Spinal cord (tissue), 10 donors: ENCODE data around the gene FBL. TPM values are rescaled to one million over a fixed set of nuclear protein-coding genes. Genes with fewer than 3 reads are reported as not detected.
"Not testable (repeated sequence)": the region's sequence is repeated elsewhere in the genome, so short reads cannot be mapped to it uniquely, and the experiment has no call there.

Experiments used
- DNase-seq, 6 donors: peaks; one replicate each; pipeline versions ENCODE4 v3.0.0 to v3.0.0-alpha.2; 2013 to 2015; ENCODE audit warnings: low spot score in 6 of 6, low read depth in 4 of 6
- H3K27ac ChIP-seq: one replicate; pipeline ENCODE4 v1.5.1; 2013; ENCODE audit warnings: low read depth, low read length, control low read depth
- H3K27me3 ChIP-seq: one replicate; pipeline ENCODE4 v1.6.1; 2013; ENCODE audit warnings: low read length; ENCODE audit not compliant: control insufficient read depth, insufficient read depth
- H3K36me3 ChIP-seq: one replicate; pipeline ENCODE4 v1.6.1; 2013; ENCODE audit warnings: low read length; ENCODE audit not compliant: control insufficient read depth, insufficient read depth
- H3K4me1 ChIP-seq: one replicate; pipeline ENCODE4 v1.6.1; 2013; ENCODE audit warnings: low read length; ENCODE audit not compliant: control insufficient read depth, insufficient read depth
- H3K4me3 ChIP-seq: one replicate; pipeline ENCODE4 v1.5.1; 2013; ENCODE audit warnings: low read depth, low read length, control low read depth
- H3K9me3 ChIP-seq: one replicate; pipeline ENCODE4 v1.6.1; 2013; ENCODE audit warnings: low read length; ENCODE audit not compliant: control insufficient read depth, insufficient read depth
- WGBS: methylation state at CpG from one replicate; pipeline ENCODE4 v1.1.5; 2013; ENCODE audit warnings: missing lambda C conversion rate; ENCODE audit not compliant: insufficient coverage; 5-methylcytosine and 5-hydroxymethylcytosine counted together
- polyA plus RNA-seq, 2 donors: library from polyadenylated mRNA; unstranded; fragments of 120-200 nt; gene quantifications; one replicate each; pipeline ENCODE4 v1.2.1, GENCODE V29; 2013; ENCODE audit not compliant: insufficient read length in 2 of 2
- total RNA-seq, 2 donors: library from RNA; depleted of rRNA in 1 of 2; stranded (reverse); fragments of 120-200 nt in 1 of 2; fragments of >200 nt in 1 of 2; gene quantifications; one replicate each; pipeline versions ENCODE4 v1.2.3 to v1.2.4, GENCODE V29; 2013 to 2014
- donor health status: healthy.

FBL gene
- total and polyA plus RNA-seq, 4 donors = 98.0 to 148 (median 131) TPM

DNA sequence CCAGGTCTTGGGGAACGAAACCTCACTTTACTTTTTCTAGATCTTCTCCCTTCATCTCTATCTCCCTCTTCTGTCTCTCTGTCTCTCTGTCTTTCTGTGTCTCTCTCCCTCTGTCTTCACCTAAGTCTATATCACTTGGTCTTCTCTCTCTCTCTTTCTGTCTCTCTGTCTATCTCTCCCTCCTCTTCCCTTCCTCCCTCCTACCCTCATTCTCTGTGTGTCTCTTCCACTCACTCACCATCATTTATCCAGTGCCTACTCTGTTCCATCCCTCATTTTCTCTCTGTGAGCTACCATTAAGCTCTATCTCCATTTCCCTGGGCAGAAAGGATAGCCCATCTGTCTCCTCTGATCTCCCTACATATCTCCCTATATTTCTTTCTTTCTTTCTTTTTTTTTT lies 32.2 kb upstream of the FBL start:
- Histone ChIP-seq H3K4me1 (no peaks in the 10 kb centered on the region), H3K27ac (no peak overlapping the region), H3K9me3 (no peaks in the 10 kb centered on the region), H3K4me3 (no peak overlapping the region), H3K27me3 (no peaks in the 10 kb centered on the region), H3K36me3 (no peaks in the 10 kb centered on the region)
- DNase-seq = no peak
- 81% methylated on average over 1 of the region's 1 CpG for WGBS

DNA sequence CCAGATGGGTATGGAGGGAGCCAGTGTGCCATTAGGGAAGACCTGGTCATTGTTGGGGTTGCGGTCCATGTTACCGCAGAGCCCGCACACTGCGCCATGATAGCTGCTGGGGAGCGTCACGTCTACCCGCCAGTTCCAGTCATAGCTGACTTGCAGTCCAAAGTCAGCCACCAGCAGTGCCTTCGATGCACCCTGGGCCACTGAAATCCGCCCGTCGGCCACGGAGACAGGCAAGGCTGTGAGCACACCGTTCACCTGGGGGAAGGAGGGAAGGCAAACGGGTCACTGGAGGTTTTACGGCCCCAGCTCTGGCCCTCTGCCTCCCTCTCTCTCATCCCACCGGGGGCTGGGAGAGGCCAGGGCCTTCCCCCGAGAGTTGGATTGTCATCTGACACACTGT lies 31.8 kb upstream of the FBL start:
- not testable (repeated sequence) for H3K4me3 ChIP-seq, H3K36me3 ChIP-seq, DNase-seq, H3K9me3 ChIP-seq, H3K4me1 ChIP-seq, H3K27me3 ChIP-seq, H3K27ac ChIP-seq
- WGBS = 92% methylated on average over 8 of the region's 17 CpGs

DNA sequence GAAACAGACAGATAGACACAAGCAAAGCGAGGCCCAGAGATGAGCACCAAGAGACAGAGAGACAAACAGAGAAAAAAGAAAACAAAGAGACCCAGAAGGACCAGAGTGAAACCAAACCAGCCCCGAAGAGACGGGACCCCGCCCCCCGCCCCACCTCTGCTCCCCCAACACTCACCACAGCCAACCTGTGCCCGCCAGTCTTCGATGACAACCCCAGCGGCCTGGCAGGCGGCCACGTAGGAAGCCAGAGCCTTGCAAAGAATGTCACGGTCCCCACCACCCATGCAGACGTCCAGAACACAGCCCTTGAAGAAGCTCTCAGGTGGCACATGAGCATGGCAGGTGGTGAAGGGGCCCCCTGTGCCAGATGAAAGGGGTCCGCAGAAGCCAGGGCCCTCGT lies 31.3 kb upstream of the FBL start:
- WGBS = no CpG with 5 or more reads among the region's 14 CpGs

DNA sequence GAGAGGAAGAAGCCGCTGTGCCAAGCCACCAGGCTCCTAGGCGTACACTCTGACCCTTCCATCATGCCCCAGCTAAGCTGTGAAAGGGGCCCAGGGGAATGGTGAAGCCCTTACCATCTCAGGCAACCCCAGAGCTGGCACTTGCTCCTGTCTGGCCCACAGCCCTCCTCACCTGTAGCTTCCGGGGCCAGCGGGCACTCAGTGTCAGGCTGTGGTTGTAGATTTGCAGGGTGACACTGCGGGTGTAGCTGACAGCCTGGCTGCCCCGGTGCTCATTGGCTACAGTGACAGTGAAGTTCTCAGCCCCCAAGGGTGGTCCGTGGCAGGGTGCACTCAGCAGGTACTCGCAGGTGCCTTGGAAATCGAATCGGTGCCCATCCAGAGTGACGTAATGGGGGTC lies 30.3 kb upstream of the FBL start:
- no CpG with 5 or more reads among the region's 11 CpGs for WGBS
- H3K27ac ChIP-seq, H3K4me1 ChIP-seq, H3K27me3 ChIP-seq, H3K4me3 ChIP-seq, H3K9me3 ChIP-seq, H3K36me3 ChIP-seq, DNase-seq: not testable (repeated sequence)

More for the DNA sequence above, 31.3 kb upstream of the FBL start:
- DNase-seq, H3K9me3 ChIP-seq, H3K27me3 ChIP-seq, H3K4me3 ChIP-seq, H3K27ac ChIP-seq, H3K36me3 ChIP-seq, H3K4me1 ChIP-seq: not testable (repeated sequence)

DNA sequence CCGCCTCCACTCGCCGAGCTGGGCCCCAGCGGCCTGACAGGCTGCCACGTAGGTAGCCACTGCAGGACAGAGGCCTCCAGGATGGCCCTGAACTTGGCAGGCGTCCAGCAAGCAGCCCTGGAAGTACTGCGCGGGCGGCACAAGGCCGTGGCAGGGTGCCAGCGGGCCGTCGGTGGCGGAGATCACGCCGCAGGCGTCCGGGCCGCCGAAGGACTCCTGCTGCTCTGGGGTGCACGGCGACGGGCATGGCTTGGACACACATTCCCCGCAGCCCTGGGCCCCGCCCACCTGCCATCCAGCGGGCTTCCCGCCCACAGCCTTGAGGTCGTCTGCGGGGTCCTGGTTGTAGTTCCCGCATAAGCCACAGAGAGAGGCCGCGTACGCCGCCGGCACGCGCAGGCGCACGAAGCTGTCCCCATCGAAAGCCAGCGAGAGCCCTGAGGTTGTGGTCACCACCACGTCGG lies 29.3 kb upstream of the FBL start:
- not testable (repeated sequence) for H3K36me3 ChIP-seq, H3K27me3 ChIP-seq, H3K27ac ChIP-seq, H3K4me3 ChIP-seq, H3K4me1 ChIP-seq, H3K9me3 ChIP-seq
- 27% methylated on average over 29 of the region's 43 CpGs for WGBS
- peak in 1 of 6 donors; percentile 16 for DNase-seq

DNA sequence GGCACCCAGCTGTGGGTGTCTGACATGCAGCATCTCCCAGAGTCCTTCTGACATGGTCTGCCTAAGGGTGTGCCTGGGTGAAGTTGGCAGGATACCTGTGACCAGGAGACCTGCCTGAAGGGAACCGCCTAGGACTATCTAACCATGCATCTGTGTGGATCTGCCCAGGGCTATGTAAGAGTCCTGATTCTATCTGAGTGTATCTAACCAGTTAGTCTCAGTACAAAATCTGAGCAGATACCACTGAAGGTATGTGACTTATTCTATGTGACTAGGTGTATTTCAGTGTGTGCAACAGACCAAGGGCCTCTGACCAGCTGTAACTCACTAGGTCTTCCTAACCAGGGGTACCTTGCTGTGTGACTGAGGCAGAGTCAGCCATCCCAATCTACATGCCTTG lies 28.2 kb upstream of the FBL start:
- 80% methylated on average over 1 of the region's 1 CpG for WGBS
- Histone ChIP-seq H3K36me3 (peaks cover 4% of the 10 kb centered on the region), H3K27ac (no peak overlapping the region)

DNA sequence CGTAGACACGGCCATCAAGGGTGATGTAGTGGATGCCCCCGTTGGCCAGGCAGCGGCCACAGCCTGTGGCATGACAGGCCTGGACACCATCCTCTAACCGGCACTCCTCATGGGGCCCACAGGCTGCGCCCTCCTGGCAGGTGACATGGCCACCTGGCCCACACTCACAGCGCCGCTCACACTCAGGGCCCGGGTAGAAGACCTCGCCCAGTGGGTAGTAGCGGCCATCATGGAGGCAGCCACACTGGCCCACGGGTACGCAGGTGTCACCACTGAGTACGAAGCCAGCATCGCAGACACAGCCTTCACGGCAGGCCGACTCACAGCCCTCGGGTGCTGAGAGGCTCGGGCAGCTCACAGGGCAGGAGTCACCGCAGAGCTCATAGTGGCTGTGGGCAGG lies 27.2 kb upstream of the FBL start:
- H3K36me3 ChIP-seq = peaks cover 4% of the 10 kb centered on the region
- no peak overlapping the region for H3K27ac ChIP-seq
- DNase-seq = no peak
- no peaks in the 10 kb centered on the region for H3K27me3 ChIP-seq
- WGBS = 96% methylated on average over 20 of the region's 20 CpGs
- H3K4me1 ChIP-seq = no peaks in the 10 kb centered on the region
- no peaks in the 10 kb centered on the region for H3K9me3 ChIP-seq
- H3K4me3 ChIP-seq = no peak overlapping the region

More for the DNA sequence above, 28.2 kb upstream of the FBL start:
- no peaks in the 10 kb centered on the region for H3K4me1 ChIP-seq
- no peak overlapping the region for H3K4me3 ChIP-seq
- no peaks in the 10 kb centered on the region for H3K9me3 ChIP-seq
- H3K27me3 ChIP-seq = no peaks in the 10 kb centered on the region
- no peak for DNase-seq

DNA sequence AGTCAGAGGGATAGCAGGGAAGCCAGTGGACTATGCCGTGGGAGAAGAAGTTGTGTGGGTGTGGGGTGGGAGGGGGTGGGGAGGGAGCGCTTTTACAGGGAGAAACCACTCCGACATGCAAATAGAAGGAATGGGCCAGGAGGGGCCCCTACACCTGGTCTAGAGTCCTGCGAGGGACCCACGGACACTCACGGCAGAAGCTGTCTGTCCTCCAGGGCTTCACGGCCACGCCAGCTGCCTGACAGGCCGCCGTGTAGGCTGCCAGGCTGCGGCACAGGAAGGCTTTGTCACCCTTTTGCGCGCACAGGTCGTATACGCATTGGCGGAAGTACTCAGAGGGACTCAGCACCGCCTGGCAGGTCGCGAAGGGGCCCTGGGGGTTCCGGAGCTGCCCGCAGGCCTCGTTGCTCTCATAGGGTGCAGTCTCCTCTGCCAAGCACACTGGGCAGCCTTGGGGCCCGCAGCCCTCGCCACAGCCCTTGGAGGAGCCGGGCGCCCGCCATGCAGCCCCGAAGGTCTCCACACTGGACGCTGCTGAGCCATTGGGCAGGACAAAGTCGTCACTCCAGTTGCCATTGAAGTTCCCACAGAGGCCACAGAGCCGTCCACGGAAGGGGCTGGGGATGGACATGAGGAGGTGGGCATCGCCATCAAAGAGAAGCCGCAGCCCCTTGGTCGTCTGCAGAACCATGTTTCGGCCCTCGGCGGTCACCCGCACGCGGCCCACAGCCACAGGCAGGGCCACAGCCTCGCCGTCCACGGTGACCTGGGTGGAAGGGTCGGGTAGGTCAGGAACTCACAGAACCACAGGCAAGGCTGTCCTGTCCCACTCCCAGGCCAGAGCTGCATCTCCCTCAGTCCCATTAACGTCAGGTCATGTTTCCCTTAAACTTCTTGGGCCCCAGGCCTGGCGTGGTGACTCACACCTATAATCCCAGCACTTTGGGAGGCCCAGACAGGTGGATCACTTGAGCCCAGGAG lies 26.0 kb upstream of the FBL start:
- Histone ChIP-seq H3K36me3 (peaks cover 4% of the 10 kb centered on the region), H3K27me3 (no peaks in the 10 kb centered on the region), H3K27ac (no peak overlapping the region), H3K9me3 (no peaks in the 10 kb centered on the region), H3K4me3 (no peak overlapping the region), H3K4me1 (no peaks in the 10 kb centered on the region)
- WGBS = 88% methylated on average over 47 of the region's 47 CpGs
- DNase-seq = no peak

DNA sequence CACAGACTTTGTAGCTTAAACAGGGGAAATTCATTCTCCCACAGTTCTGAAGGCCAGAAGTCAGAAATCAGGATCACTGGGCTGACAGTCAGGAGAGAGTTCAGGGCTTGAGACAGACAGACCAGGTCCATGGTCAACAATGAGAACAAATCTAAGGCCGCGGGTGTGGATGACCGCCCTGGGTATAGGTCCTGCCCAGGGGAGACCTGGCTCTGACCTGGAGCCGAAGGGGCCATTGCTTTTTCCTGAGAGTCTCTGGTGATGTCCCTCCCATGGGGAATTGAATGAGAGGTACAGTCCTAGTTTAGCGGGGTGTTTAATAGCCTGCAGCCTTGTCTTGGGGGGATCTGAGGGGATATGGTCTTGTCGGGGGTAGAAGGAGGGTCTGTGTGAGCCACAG lies 25.2 kb upstream of the FBL start:
- H3K36me3 ChIP-seq = peaks cover 4% of the 10 kb centered on the region
- no peaks in the 10 kb centered on the region for H3K9me3 ChIP-seq
- 90% methylated on average over 3 of the region's 6 CpGs for WGBS
- no peak overlapping the region for H3K4me3 ChIP-seq
- H3K4me1 ChIP-seq = no peaks in the 10 kb centered on the region
- no peaks in the 10 kb centered on the region for H3K27me3 ChIP-seq
- H3K27ac ChIP-seq = no peak overlapping the region
- DNase-seq = no peak
